HG02970 (cell line): ENCODE measurements around the gene ZNF587.
A peak's percentile ranks its signal among the peaks of the same experiment; 100 is the strongest.
"Not testable (repeated sequence)": the region's sequence is repeated elsewhere in the genome, so short reads cannot be mapped to it uniquely, and the experiment has no call there.

Source experiments
- ATAC-seq: cut with Tn5 transposase; IDR thresholded peaks from one replicate; pipeline ENCODE4 v1.9.1; 2021; ENCODE audit warnings: mild to moderate bottlenecking, moderate library complexity, moderate number of reproducible peaks; ENCODE audit not compliant: unreplicated experiment, low FRiP score

The ZNF587 gene

GRCh38 chr19:57873883-57874799 is 24.5 kb downstream of the ZNF587 start:
- ATAC-seq: not testable (repeated sequence)

- no peak for ATAC-seq
Observed at GRCh38 chr19:57886046-57886445, 36.4 kb downstream of the ZNF587 start.

- no peak for ATAC-seq
Observed at GRCh38 chr19:57887195-57887941, 37.7 kb downstream of the ZNF587 start.

- no peak for ATAC-seq
Observed at GRCh38 chr19:57888107-57888559, 38.5 kb downstream of the ZNF587 start.

GRCh38 chr19:57888560-57889231 is 39.0 kb downstream of the ZNF587 start, which contains the start of gene ZNF814:
Gene ZNF814, minus strand, starts transcription at chr19:57889037. Its CDS starts 235 bp downstream, at chr19:57888802.
- ATAC-seq: peak; percentile 79

GRCh38 chr19:57890706-57891105 is 41.0 kb downstream of the ZNF587 start:
- ATAC-seq: not testable (repeated sequence)

- no peak for ATAC-seq
Observed at GRCh38 chr19:57900311-57900710, 50.7 kb downstream of the ZNF587 start.

GRCh38 chr19:57903618-57904184 is 54.0 kb downstream of the ZNF587 start:
- no peak for ATAC-seq

- no peak for ATAC-seq
Observed at GRCh38 chr19:57905258-57905657, 55.6 kb downstream of the ZNF587 start.

GRCh38 chr19:57907394-57907793 is 57.7 kb downstream of the ZNF587 start:
- ATAC-seq: no peak

- no peak for ATAC-seq
Observed at GRCh38 chr19:57914531-57914930, 64.9 kb downstream of the ZNF587 start.
